Peyer's patch (tissue), 4 donors: ENCODE results near the gene DISC1.

ENCODE experiments used
- CTCF ChIP-seq, 6 experiments: fragments of 450-650 bp in 4 of 6; fragments of 200-600 bp in 2 of 6; sonication (generic) in 1 of 6; IDR thresholded peaks; one replicate each; pipeline ENCODE4 v1.5.1; 2017 to 2019; ENCODE audit warnings: antibody characterized with exemption in 6 of 6, mild to moderate bottlenecking in 3 of 6, moderate library complexity in 1 of 6
- POLR2A ChIP-seq, 2 donors: fragments of 450-650 bp; IDR thresholded peaks; one replicate each; pipeline ENCODE4 v1.5.1; 2017; ENCODE audit warnings: antibody characterized with exemption in 2 of 2, mild to moderate bottlenecking in 2 of 2, moderate library complexity in 2 of 2

- no peak for TF ChIP-seq POLR2A (IDR thresholded peaks at IDR 0.05)
- TF ChIP-seq CTCF (IDR thresholded peaks at IDR 0.05), result no peak
Measured at GRCh38 chr1:231706934-231707333, 80.3 kb downstream of the DISC1 start.
